OCI-LY1 (cell line): ENCODE measurements around the gene FPR2.

ENCODE experiments used
- CTCF ChIP-seq: fragments of 200-600 bp; sonication (generic), shearing (Covaris generic); IDR thresholded peaks from 2 replicates; pipeline ENCODE4 v1.5.1; 2017; ENCODE audit warnings: mild to moderate bottlenecking, antibody characterized with exemption, low read length, moderate library complexity, mixed read lengths
- EZH2 ChIP-seq: fragments of 200-600 bp; sonication (generic), shearing (Covaris generic); IDR thresholded peaks from 2 replicates; pipeline ENCODE4 v1.8.0; 2017; ENCODE audit warnings: borderline replicate concordance, mixed run types, mild to moderate bottlenecking, antibody characterized with exemption, low read length, moderate library complexity, mixed read lengths

- TF ChIP-seq CTCF = no peak
- no peak for TF ChIP-seq EZH2
These were observed 33.0 kb downstream of the FPR2 start for GRCh38 chr19:51793994-51794393.
